ENCODE data around the gene ZNF783.
"Not testable (repeated sequence)": the region's sequence is repeated elsewhere in the genome, so short reads cannot be mapped to it uniquely, and the experiment has no call there.

The ZNF783 gene

DNA sequence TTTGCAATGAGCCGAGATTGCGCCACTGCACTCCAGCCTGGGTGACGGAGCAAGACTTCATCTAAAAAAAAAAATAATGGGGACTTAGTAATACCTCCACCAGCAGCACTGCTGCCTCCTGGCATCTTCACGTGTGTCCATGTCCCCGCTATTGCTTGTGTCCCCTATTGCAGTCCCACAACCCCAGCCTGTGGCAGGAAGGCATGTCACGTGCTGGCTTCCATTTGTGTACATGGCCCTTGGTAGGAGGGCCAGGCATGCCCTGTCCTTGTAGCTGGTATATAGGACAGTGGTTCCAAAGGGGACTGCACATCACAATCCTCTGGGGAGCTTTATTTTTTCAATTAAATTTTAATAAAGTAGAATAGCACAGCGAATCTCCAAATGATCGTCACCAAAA lies 5.7 kb downstream of the ZNF783 start:
- FAIRE-seq (no peak), DNase-seq (ENCODE audit: insufficient read length, low spot score) (no peak)
- TF ChIP-seq CTCF (IDR thresholded peaks at IDR 0.05; ENCODE audit: insufficient read depth, missing control alignments): no peak

DNA sequence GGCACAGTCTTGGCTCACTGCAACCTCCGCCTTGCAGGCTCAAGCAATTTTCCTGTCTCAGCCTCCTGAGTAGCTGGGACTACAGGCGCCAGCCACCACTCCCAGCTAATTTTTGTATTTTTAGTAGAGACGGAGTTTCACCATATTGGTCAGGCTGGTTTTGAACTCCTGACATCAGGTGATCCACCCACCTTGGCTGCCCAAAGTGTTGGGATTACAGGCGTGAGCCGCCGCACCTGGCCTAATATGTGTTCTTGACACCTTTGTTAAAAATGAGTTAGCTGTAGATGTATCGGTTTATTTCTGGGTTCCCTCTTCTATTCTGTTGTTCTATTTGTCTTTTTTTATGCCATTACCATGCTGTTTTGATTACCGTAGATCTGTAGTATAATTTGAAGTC lies 12.4 kb downstream of the ZNF783 start:
- not testable (repeated sequence) for DNase-seq (ENCODE audit: insufficient read length, low spot score); FAIRE-seq

DNA sequence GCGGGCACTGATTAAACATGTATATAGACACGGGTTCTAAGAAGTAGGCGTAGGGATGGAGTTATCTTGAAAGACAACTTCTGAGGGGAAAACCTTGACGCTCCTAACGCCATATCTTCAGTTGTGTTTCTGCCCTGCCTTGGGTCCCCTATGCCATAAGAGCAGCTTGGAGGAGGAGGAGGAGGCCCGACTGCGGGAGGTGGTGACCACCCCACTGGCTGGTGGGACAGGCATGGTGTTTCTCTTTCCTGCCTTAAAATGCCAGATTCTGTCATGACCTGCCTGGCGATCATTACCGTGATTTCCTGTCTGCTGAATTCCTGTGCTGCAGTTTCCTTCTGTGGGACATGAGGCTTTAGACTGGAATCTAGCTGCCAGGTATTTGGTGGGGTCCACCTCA lies 15.9 kb downstream of the ZNF783 start:
- DNase-seq (ENCODE audit: insufficient read length, low spot score) (no peak), FAIRE-seq (no peak)
- TF ChIP-seq CTCF (IDR thresholded peaks at IDR 0.05; ENCODE audit: insufficient read depth, missing control alignments): no peak

- FAIRE-seq (no peak), DNase-seq (ENCODE audit: insufficient read length, low spot score) (no peak)
- TF ChIP-seq CTCF (IDR thresholded peaks at IDR 0.05; ENCODE audit: insufficient read depth, missing control alignments): no peak
Measured at GRCh38 chr7:149278396-149278795, 16.4 kb downstream of the ZNF783 start.

GRCh38 chr7:149279111-149279743 lies 17.2 kb downstream of the ZNF783 start:
- FAIRE-seq: no peak
- no peak for TF ChIP-seq CTCF (IDR thresholded peaks at IDR 0.05; ENCODE audit: insufficient read depth, missing control alignments)
- DNase-seq (ENCODE audit: insufficient read length, low spot score): no peak

DNA sequence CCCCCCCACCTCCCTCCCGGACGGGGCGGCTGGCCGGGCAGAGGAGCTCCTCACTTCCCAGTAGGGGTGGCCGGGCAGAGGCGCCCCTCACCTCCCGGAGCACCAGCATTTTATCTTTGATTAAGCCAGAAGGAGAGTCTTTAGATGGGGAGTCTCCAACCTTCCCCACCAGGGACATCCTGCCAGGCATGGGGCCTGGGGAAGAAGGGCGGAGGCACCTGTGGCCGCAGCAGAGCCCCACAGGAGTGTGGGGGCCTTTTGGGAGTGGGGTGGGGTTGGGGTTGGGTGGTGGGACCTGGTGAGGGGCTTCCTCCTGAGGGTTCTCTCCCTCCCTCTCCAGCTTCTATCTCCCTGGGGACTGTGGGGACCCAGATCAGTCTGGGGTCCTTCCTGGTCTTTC lies 18.2 kb downstream of the ZNF783 start:
- FAIRE-seq (no peak), DNase-seq (ENCODE audit: insufficient read length, low spot score) (no peak)
- no peak for TF ChIP-seq CTCF (IDR thresholded peaks at IDR 0.05; ENCODE audit: insufficient read depth, missing control alignments)

GRCh38 chr7:149280661-149281507 lies 18.9 kb downstream of the ZNF783 start:
- FAIRE-seq (no peak), DNase-seq (ENCODE audit: insufficient read length, low spot score) (no peak)
- TF ChIP-seq CTCF (IDR thresholded peaks at IDR 0.05; ENCODE audit: insufficient read depth, missing control alignments): no peak

Data from D721Med (cell line).